Measurements from ENCODE around the gene BCKDHA.

BCKDHA gene

GRCh38 chr19:41373993-41374392 is 23.6 kb upstream of the BCKDHA start:
- Histone ChIP-seq H4K20me1 (ENCODE audit: insufficient read depth, low read length) (no peaks in the 10 kb centered on the region), H3K4me1 (ENCODE audit: low read length) (no peaks in the 10 kb centered on the region), H3K79me2 (ENCODE audit: low read length) (no peaks in the 10 kb centered on the region), H3K27me3 (replicated peaks; ENCODE audit: insufficient read depth, low read length) (no peaks in the 10 kb centered on the region), H3K36me3 (replicated peaks; ENCODE audit: insufficient read depth, low read length) (no peaks in the 10 kb centered on the region), H3F3A (ENCODE audit: insufficient read depth, low read length) (no peaks in the 10 kb centered on the region), H3K27ac (ENCODE audit: low read length) (no peak overlapping the region), H3K9ac (ENCODE audit: low read length) (no peak overlapping the region), H2AFZ (ENCODE audit: low read length) (no peak overlapping the region), H3K4me3 (ENCODE audit: low read length) (no peak overlapping the region), H3K9me2 (replicated peaks; ENCODE audit: insufficient read depth, low read length) (no peaks in the 10 kb centered on the region), H3K9me3 (replicated peaks; ENCODE audit: insufficient read depth, low read length) (no peaks in the 10 kb centered on the region), H3K4me2 (ENCODE audit: low read depth, low read length) (no peak overlapping the region)
- DNase-seq: no peak
- TF ChIP-seq EZH2phosphoT487 (IDR thresholded peaks at IDR 0.05; ENCODE audit: low read length) (no peak), EZH2 (optimal IDR thresholded peaks at IDR 0.05; ENCODE audit: low read depth, low read length) (no peak), CTCF (IDR thresholded peaks at IDR 0.05; ENCODE audit: low read length) (no peak)

- H3K27me3 ChIP-seq (replicated peaks; ENCODE audit: insufficient read depth, low read length): no peaks in the 10 kb centered on the region
- H3K4me1 ChIP-seq (ENCODE audit: low read length): no peaks in the 10 kb centered on the region
- H3K79me2 ChIP-seq (ENCODE audit: low read length): no peaks in the 10 kb centered on the region
- TF ChIP-seq CTCF (IDR thresholded peaks at IDR 0.05; ENCODE audit: low read length) (no peak), EZH2phosphoT487 (IDR thresholded peaks at IDR 0.05; ENCODE audit: low read length) (no peak), EZH2 (optimal IDR thresholded peaks at IDR 0.05; ENCODE audit: low read depth, low read length) (no peak)
- no peaks in the 10 kb centered on the region for H4K20me1 ChIP-seq (ENCODE audit: insufficient read depth, low read length)
- no peak within 1 kb of the TSS for H2AFZ ChIP-seq (ENCODE audit: low read length)
- H3F3A ChIP-seq (ENCODE audit: insufficient read depth, low read length): no peaks in the 10 kb centered on the region
- no peak for DNase-seq
- H3K9ac ChIP-seq (ENCODE audit: low read length): no peak within 1 kb of the TSS
- no peaks in the 10 kb centered on the region for H3K9me2 ChIP-seq (replicated peaks; ENCODE audit: insufficient read depth, low read length)
- H3K4me2 ChIP-seq (ENCODE audit: low read depth, low read length): no peak within 1 kb of the TSS
- no peak within 1 kb of the TSS for H3K27ac ChIP-seq (ENCODE audit: low read length)
- no peak within 1 kb of the TSS for H3K4me3 ChIP-seq (ENCODE audit: low read length)
- H3K9me3 ChIP-seq (replicated peaks; ENCODE audit: insufficient read depth, low read length): no peaks in the 10 kb centered on the region
- no peaks in the 10 kb centered on the region for H3K36me3 ChIP-seq (replicated peaks; ENCODE audit: insufficient read depth, low read length)
Measured at GRCh38 chr19:41376241-41376997, 21.2 kb upstream of the BCKDHA start, which contains the start of gene TMEM91. TMEM91 (plus strand) TSS chr19:41376533; CDS start chr19:41378310, 1,777 bp downstream.

- no peak for DNase-seq
- no peaks in the 10 kb centered on the region for H3K79me2 ChIP-seq (ENCODE audit: low read length)
- H2AFZ ChIP-seq (ENCODE audit: low read length): no peak overlapping the region
- no peaks in the 10 kb centered on the region for H3K4me1 ChIP-seq (ENCODE audit: low read length)
- H4K20me1 ChIP-seq (ENCODE audit: insufficient read depth, low read length): no peaks in the 10 kb centered on the region
- no peak overlapping the region for H3K27ac ChIP-seq (ENCODE audit: low read length)
- H3K36me3 ChIP-seq (replicated peaks; ENCODE audit: insufficient read depth, low read length): no peaks in the 10 kb centered on the region
- no peak overlapping the region for H3K4me3 ChIP-seq (ENCODE audit: low read length)
- no peak overlapping the region for H3K4me2 ChIP-seq (ENCODE audit: low read depth, low read length)
- H3K9me2 ChIP-seq (replicated peaks; ENCODE audit: insufficient read depth, low read length): no peaks in the 10 kb centered on the region
- H3F3A ChIP-seq (ENCODE audit: insufficient read depth, low read length): no peaks in the 10 kb centered on the region
- no peaks in the 10 kb centered on the region for H3K9me3 ChIP-seq (replicated peaks; ENCODE audit: insufficient read depth, low read length)
- H3K27me3 ChIP-seq (replicated peaks; ENCODE audit: insufficient read depth, low read length): no peaks in the 10 kb centered on the region
- no peak for TF ChIP-seq EZH2phosphoT487 (IDR thresholded peaks at IDR 0.05; ENCODE audit: low read length)
- no peak for TF ChIP-seq CTCF (IDR thresholded peaks at IDR 0.05; ENCODE audit: low read length)
- no peak for TF ChIP-seq EZH2 (optimal IDR thresholded peaks at IDR 0.05; ENCODE audit: low read depth, low read length)
- no peak overlapping the region for H3K9ac ChIP-seq (ENCODE audit: low read length)
Measured at GRCh38 chr19:41376998-41377365, 20.6 kb upstream of the BCKDHA start.

Measured in MM.1S (cell line).